PC-9 (cell line): Measurements from ENCODE around the gene SLC38A10. TPM values are rescaled to one million over a fixed set of nuclear protein-coding genes. Genes with fewer than 3 reads are reported as not detected.

Experiments used
- BruUV-seq: library from RNA; stranded (reverse); fragments of 400-500 nt; replicated peaks from 2 replicates; lab custom pipeline; 2021; lab: Mats Ljungman, UMichigan
- CTCF ChIA-PET: fragments of 300-600 bp; sonication (Branson Sonifier 250); formaldehyde crosslinking; loops from one replicate; lab custom pipeline; 2022; ENCODE audit warnings: antibody characterized with exemption; lab: Charles Lee
- POLR2A ChIA-PET: fragments of 300-600 bp; sonication (Branson Sonifier 250); formaldehyde crosslinking; loops from one replicate; lab custom pipeline; 2022; ENCODE audit warnings: antibody characterized with exemption; ENCODE audit not compliant: unreplicated experiment; lab: Charles Lee
- DNase-seq, 2 experiments: peaks; one replicate each; pipeline versions ENCODE4 v3.0.0 to v3.0.0-alpha.2; 2015 to 2022; ENCODE audit warnings: mixed read lengths in 1 of 2
- H2AFZ ChIP-seq: fragments of 200-600 bp; sonication (generic); 2 replicates; pipeline ENCODE4 v1.8.1; 2017; ENCODE audit warnings: antibody characterized with exemption
- H3F3A ChIP-seq: fragments of 200-600 bp; sonication (generic); 2 replicates; pipeline ENCODE4 v1.8.1; 2017; ENCODE audit warnings: antibody characterized with exemption, mild to moderate bottlenecking, low read depth; ENCODE audit not compliant: insufficient read depth
- H3K27ac ChIP-seq: fragments of 200-600 bp; sonication (generic); 2 replicates; pipeline ENCODE4 v1.6.1; 2016; ENCODE audit warnings: mixed run types
- H3K27me3 ChIP-seq: fragments of 200-600 bp; sonication (generic); 2 replicates; pipeline ENCODE4 v1.6.1; 2016; ENCODE audit warnings: low read depth, mixed run types; ENCODE audit not compliant: insufficient read depth
- H3K36me3 ChIP-seq: fragments of 200-600 bp; sonication (generic); 2 replicates; pipeline ENCODE4 v1.6.1; 2016; ENCODE audit warnings: low read depth, mixed run types
- H3K4me1 ChIP-seq: fragments of 200-600 bp; sonication (generic); replicated peaks from 2 replicates; pipeline ENCODE4 v1.6.1; 2016; ENCODE audit warnings: mixed run types; ENCODE audit not compliant: insufficient read depth
- H3K4me2 ChIP-seq: fragments of 200-600 bp; sonication (generic); 2 replicates; pipeline ENCODE4 v1.6.1; 2017; ENCODE audit warnings: mixed run types
- H3K4me3 ChIP-seq: fragments of 200-600 bp; sonication (generic); 2 replicates; pipeline ENCODE4 v1.6.1; 2016; ENCODE audit warnings: mixed run types
- H3K79me2 ChIP-seq: fragments of 200-600 bp; sonication (generic); 2 replicates; pipeline ENCODE4 v1.6.1; 2017; ENCODE audit warnings: low read depth, mixed run types
- H3K9me2 ChIP-seq: fragments of 200-600 bp; sonication (generic); 2 replicates; pipeline ENCODE4 v1.8.1; 2017; ENCODE audit warnings: mild to moderate bottlenecking; ENCODE audit not compliant: insufficient read depth
- H3K9me3 ChIP-seq: fragments of 200-600 bp; sonication (generic); 2 replicates; pipeline ENCODE4 v1.8.1; 2016; ENCODE audit warnings: low read depth; ENCODE audit not compliant: insufficient read depth
- H4K20me1 ChIP-seq: fragments of 200-600 bp; sonication (generic); 2 replicates; pipeline ENCODE4 v1.8.1; 2017; ENCODE audit not compliant: insufficient read depth
- CTCF ChIP-seq: fragments of 200-600 bp; sonication (generic); conservative IDR thresholded peaks from 2 replicates; pipeline ENCODE4 v1.6.1; 2017; ENCODE audit warnings: mixed run types, antibody characterized with exemption, mild to moderate bottlenecking, moderate library complexity
- EZH2 ChIP-seq: fragments of 200-600 bp; sonication (generic); IDR thresholded peaks from 2 replicates; pipeline ENCODE4 v1.8.0; 2017; ENCODE audit warnings: antibody characterized with exemption, low read depth
- intact Hi-C: fragments of 100-400 bp; cut with micrococcal nuclease; formaldehyde crosslinking; loops from one replicate; pipeline ENCODE4 v1.10.0; 2022; ENCODE audit not compliant: unreplicated experiment
- total RNA-seq: library from RNA; stranded (reverse); gene quantifications from 2 replicates; pipeline ENCODE4 v1.2.3, GENCODE V29; 2021

The SLC38A10 gene
- total RNA-seq, 1 experiment from 2014 or later, result 127 TPM

DNA sequence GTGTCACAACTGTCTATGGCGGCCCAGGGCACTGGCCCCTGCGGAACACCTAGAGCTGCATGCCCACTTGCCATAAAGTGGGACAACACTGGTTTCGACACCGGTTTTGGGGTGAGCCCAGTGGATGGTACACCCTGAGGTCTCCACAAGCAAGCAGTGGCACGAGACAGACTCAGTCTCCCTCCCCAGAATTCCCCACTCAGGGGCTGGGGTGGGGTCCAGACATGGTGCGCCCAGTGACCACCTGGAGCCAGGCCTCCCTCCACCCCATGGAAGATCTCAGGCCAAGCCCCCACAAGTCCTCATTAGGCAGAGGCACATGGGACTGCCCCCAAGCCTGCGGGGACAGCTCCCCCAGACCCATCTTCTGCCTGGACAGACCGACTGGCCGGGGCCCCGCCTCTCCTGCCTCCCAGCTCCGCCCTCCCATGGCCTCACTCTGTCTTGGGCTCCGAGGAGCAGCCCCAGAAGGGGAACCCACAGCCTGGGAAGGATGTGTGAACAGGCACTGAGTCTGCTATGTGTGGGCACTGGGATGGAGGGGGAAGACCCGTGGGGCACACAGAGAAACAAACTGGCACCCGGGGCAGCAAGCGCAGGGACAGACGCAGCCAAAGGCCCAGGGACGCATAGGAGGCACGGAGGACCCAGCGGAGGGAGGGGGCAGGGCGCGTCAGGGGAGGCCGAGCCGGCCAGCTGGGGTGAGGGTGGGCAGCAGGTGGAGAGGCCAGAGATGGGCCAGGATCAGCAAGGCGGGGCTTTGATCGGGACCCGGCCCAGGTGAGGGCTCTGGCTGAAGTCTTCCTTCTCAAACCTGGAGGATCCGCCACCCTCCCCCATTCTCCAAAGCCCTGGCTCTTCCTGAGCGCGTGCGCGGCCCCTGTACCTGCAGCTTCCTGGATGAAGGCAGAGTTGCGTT lies 59.0 kb downstream of the SLC38A10 start:
- Histone ChIP-seq H3F3A (no peaks in the 10 kb centered on the region), H3K27ac (no peak overlapping the region), H3K36me3 (no peaks in the 10 kb centered on the region), H4K20me1 (no peaks in the 10 kb centered on the region; the same call in 1 of the 2 replicates), H3K4me2 (no peak overlapping the region), H2AFZ (no peak overlapping the region), H3K4me1 (peaks cover 6% of the 10 kb centered on the region; the same call in 1 of the 2 replicates), H3K79me2 (peaks cover 15% of the 10 kb centered on the region), H3K9me2 (no peaks in the 10 kb centered on the region), H3K9me3 (no peaks in the 10 kb centered on the region), H3K27me3 (no peaks in the 10 kb centered on the region), H3K4me3 (no peak overlapping the region)
- intact Hi-C loops, result no loop called here
- TF ChIP-seq CTCF (no peak), EZH2 (no peak)
- CTCF ChIA-PET, result no interaction called here
- DNase-seq, result no peak
- POLR2A ChIA-PET, result no interaction called here
- no TSS peak for BruUV-seq

GRCh38 chr17:81234940-81235821 lies 59.9 kb downstream of the SLC38A10 start:
- H3K36me3 ChIP-seq, result no peaks in the 10 kb centered on the region
- BruUV-seq, result no TSS peak
- POLR2A ChIA-PET, result no interaction called here
- no peaks in the 10 kb centered on the region for H4K20me1 ChIP-seq
- H2AFZ ChIP-seq, result no peak overlapping the region
- CTCF ChIA-PET, result no interaction called here
- intact Hi-C loops, result no loop called here
- no peaks in the 10 kb centered on the region for H3K9me2 ChIP-seq
- no peak overlapping the region for H3K4me3 ChIP-seq
- H3K9me3 ChIP-seq, result no peaks in the 10 kb centered on the region
- no peak overlapping the region for H3K27ac ChIP-seq
- no peaks in the 10 kb centered on the region for H3F3A ChIP-seq
- no peak for TF ChIP-seq EZH2
- TF ChIP-seq CTCF, result no peak
- no peaks in the 10 kb centered on the region for H3K27me3 ChIP-seq
- H3K79me2 ChIP-seq, result peaks cover 9% of the 10 kb centered on the region
- no peak overlapping the region for H3K4me2 ChIP-seq
- H3K4me1 ChIP-seq, result peaks cover 6% of the 10 kb centered on the region; the same call in 1 of the 2 replicates
- DNase-seq, result no peak

GRCh38 chr17:81234506-81234855 lies 60.6 kb downstream of the SLC38A10 start:
- peaks cover 6% of the 10 kb centered on the region; the same call in 1 of the 2 replicates for H3K4me1 ChIP-seq
- ChIA-PET POLR2A (interaction anchor here (0.6 kb wide), 1 partner anchor 211 kb away, joined by 4 read pairs; no protein-coding TSS in a partner anchor), CTCF (no interaction called here)
- TF ChIP-seq EZH2 (no peak), CTCF (no peak)
- H3K4me3 ChIP-seq, result no peak overlapping the region
- no peaks in the 10 kb centered on the region for H3K36me3 ChIP-seq
- H4K20me1 ChIP-seq, result no peaks in the 10 kb centered on the region
- no peak overlapping the region for H3K4me2 ChIP-seq
- peaks cover 2% of the 10 kb centered on the region for H3K79me2 ChIP-seq
- H3K27ac ChIP-seq, result no peak overlapping the region
- no peaks in the 10 kb centered on the region for H3F3A ChIP-seq
- DNase-seq, result no peak
- intact Hi-C loops, result no loop called here
- H3K9me3 ChIP-seq, result no peaks in the 10 kb centered on the region
- no peaks in the 10 kb centered on the region for H3K9me2 ChIP-seq
- no peaks in the 10 kb centered on the region for H3K27me3 ChIP-seq
- BruUV-seq, result no TSS peak
- no peak overlapping the region for H2AFZ ChIP-seq
